ENCODE results near the gene TPM1.

TPM1 gene

GRCh38 chr15:63057468-63058345 lies 15.2 kb downstream of the TPM1 start:
- DNase-seq = no peak

GRCh38 chr15:63059075-63059474 lies 16.5 kb downstream of the TPM1 start:
- no peak for DNase-seq

GRCh38 chr15:63059573-63060216 lies 17.1 kb downstream of the TPM1 start:
- DNase-seq = no peak

- DNase-seq = no peak
Measured at GRCh38 chr15:63060699-63061098, 18.2 kb downstream of the TPM1 start.

GRCh38 chr15:63061975-63062374 lies 19.4 kb downstream of the TPM1 start:
- no peak for DNase-seq

- no peak for DNase-seq
Measured at GRCh38 chr15:63063164-63063756, 20.7 kb downstream of the TPM1 start.

GRCh38 chr15:63063877-63064409 lies 21.4 kb downstream of the TPM1 start:
- DNase-seq = no peak

- DNase-seq = no peak
Measured at GRCh38 chr15:63065262-63066221, 23.0 kb downstream of the TPM1 start.

- DNase-seq = no peak
Measured at GRCh38 chr15:63066272-63066671, 23.7 kb downstream of the TPM1 start.

- no peak for DNase-seq
Measured at GRCh38 chr15:63067306-63067705, 24.8 kb downstream of the TPM1 start.

- no peak for DNase-seq
Measured at GRCh38 chr15:63067976-63068743, 25.6 kb downstream of the TPM1 start.

GRCh38 chr15:63069616-63070090 lies 27.1 kb downstream of the TPM1 start:
- no peak for DNase-seq

- DNase-seq = no peak
Measured at GRCh38 chr15:63070681-63071129, 28.2 kb downstream of the TPM1 start.

- DNase-seq = no peak
Measured at GRCh38 chr15:63071288-63071909, 28.9 kb downstream of the TPM1 start.

- no peak for DNase-seq
Measured at GRCh38 chr15:63072023-63072650, 29.6 kb downstream of the TPM1 start.

GRCh38 chr15:63072809-63073277 lies 30.3 kb downstream of the TPM1 start:
- DNase-seq = no peak

GRCh38 chr15:63073497-63074172 lies 31.1 kb downstream of the TPM1 start:
- no peak for DNase-seq

- no peak for DNase-seq
Measured at GRCh38 chr15:63075015-63075983, 32.8 kb downstream of the TPM1 start.
